GM21360 (cell line): ENCODE measurements around the gene TMEM59L.

Experiments
- ATAC-seq: cut with Tn5 transposase; IDR thresholded peaks from one replicate; pipeline ENCODE4 v1.9.1; 2021; ENCODE audit warnings: mild to moderate bottlenecking, moderate library complexity; ENCODE audit not compliant: unreplicated experiment

Gene TMEM59L

DNA sequence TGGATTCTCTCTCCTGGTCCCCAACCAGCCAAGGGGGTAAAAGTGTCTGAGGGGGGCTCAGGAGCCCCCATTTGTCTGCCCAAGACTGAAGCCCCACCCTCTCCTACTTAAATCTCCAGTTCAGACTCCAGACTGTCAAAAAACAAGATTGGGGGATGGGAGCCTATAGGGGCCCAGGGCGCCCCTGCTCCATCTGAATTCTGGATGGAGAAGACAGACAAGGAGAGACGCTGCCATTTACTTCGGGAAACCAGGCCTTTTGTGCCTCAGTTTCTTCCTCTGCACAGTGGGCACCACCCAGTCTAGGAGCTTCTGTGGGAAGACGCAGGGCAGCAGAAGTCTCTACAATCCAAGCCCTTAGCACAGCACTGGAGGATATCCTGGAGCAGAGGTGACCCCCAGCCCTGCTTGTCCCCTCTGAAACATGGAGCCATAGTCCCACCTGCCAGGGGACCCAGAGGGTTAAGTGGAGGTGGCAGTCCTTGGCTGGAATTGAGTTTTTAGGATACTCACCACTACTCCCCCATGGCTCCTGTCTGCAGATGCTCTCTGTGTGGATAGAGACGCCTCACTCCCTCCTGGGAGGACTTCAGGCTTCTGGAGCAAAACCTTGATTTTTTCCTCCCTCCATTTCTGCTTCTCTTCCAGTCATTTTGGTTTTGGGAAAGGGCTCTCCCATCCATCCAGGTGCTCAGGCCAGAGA is 4.4 kb upstream of the TMEM59L start:
- ATAC-seq = no peak

DNA sequence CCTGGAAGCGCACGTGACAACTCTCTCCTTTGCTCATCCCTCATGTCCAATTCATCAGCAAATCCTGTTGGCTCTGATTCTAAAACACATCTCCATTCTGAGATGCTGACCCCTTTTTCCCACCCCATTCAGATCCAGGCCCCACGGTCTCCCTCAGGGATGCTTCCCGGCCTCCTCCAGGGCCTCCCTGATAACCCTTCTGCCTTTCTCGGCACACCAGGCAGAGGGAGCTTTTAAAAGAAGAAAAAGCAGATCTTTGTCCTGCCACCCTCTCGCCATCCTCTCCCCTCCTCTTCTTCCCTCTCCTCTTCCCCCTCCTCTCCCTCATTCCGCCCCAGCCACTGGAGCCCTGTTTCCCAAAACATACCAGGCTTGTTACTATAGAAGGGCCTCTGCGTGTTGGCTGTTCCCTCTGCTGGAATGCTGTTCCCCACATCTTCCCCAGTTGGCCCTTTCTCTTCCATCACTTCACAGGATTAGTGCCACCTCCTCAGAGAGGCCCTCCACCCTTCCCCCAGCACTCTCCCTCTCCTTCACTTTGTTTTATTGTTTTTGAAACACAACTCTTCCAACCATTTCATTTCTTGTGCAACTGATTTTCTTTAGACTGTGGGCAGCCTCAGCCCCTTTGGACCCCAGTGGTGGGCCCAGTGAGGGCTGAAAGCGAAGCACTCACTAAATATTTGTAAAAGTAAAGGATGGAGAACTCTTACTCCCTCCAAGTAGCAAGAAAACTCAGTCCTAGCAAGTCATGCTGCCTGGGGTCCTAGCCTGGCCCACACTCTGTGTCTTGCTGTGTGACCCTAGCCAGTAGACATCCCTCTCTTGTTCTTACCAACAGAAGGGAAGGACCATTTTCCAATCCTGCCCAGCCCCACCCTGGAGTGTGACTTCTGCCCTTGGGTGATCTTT is 3.6 kb upstream of the TMEM59L start:
- no peak for ATAC-seq

DNA sequence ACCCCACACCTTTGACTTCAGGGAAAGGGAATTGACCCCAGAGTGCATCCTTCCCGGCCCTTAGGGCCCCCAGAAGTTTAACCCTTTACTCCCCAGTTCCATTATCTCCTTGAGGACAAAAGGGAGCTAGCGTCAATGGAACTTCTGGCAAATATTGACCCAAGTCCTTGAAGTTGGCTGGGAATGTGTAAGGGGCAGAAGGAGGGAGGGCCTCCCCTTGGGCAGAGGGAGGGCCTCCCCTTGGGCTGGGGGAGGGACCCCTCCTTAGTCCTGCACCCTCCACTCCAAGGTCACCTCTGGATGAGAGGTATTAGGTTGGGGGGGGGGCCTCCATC is 3.0 kb upstream of the TMEM59L start:
- no peak for ATAC-seq

DNA sequence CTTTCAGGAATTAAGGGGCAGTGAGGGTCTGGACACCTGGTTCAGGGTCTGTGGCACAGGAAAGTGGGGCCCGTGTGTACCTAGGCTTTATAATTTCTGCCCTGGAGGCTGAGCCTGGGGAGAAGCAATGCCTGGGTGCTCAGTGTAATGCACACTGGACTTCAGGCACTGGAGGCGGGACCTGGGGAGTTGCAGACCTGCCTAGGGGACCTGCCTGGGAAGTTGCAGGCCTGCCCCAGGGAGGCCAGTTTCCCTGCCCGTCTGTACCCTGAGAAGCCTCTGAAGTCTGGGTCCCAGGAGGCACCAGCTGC is 2.5 kb upstream of the TMEM59L start:
- no peak for ATAC-seq

DNA sequence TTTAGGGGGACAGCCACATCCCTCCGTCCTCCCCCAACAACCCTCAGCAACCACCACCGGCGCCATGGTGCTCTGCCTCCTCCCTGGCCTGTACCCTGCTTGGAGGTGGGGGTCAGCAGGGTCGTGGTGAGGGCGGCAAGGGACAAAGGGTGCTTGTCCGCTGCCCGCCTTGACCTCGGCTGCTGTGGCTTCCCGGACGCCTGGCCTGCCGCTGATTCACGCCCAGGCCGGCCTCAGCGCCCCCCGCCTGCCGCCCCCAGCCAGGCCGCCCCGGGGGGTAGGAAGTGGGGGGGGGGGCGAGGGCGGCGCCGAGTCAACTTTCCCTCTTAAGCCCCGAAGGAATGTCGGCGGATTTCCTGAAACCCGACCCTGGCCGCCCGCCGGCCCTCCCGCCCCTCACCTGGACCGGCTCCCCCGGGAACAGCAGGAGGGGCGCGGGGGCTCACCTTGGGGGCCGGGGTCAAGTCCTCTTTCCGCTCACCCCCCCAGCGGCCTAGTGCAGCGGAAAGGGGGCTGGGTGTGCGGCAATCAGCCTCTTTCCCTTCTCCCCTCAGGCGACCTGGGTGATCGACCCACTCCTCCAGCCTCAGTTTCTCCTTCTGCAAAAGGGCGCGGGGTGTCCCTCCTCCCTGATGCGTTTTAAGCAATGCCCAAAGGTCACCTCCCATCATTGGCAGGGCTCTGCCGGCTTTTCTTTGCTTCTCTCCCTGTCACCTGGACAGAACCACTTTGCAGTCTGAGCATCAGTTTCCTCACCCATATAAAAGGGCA is 1.9 kb upstream of the TMEM59L start:
- ATAC-seq = no peak

DNA sequence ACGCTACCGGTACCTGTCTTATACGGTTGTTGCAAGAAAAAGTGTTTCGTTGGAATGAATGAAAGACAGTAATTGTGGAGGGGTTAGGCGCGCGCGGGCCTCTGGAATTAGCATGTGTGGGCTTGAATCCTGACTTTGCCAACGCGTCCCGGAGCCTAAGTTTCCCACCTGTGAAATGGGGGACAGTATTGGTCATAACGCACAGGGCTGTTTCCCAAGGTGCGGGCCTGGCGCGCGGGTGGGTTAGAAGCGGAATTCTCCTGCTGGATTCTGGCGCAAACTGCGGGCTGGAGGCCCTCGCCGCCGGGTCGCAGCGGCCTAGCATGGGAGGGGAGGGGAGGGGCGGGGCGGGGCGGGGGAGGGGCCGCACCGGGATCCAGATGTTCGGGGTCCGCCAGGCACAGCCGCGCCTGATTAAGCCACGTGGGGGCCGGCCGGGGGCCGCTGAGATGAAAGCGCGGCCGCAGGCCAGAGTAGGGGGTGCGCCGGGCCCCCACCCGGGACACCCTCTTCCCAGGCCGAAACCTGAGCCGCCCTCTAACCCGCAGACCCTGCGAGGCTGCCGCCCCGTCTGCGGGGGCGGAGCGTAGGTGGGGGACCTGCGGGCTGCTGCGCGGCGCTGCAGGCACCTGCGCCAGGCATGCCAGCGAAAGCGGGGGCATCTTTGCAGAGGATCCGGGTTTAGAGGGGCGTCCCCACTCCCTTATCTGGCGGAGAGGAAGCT is 1.2 kb upstream of the TMEM59L start:
- no peak for ATAC-seq

DNA sequence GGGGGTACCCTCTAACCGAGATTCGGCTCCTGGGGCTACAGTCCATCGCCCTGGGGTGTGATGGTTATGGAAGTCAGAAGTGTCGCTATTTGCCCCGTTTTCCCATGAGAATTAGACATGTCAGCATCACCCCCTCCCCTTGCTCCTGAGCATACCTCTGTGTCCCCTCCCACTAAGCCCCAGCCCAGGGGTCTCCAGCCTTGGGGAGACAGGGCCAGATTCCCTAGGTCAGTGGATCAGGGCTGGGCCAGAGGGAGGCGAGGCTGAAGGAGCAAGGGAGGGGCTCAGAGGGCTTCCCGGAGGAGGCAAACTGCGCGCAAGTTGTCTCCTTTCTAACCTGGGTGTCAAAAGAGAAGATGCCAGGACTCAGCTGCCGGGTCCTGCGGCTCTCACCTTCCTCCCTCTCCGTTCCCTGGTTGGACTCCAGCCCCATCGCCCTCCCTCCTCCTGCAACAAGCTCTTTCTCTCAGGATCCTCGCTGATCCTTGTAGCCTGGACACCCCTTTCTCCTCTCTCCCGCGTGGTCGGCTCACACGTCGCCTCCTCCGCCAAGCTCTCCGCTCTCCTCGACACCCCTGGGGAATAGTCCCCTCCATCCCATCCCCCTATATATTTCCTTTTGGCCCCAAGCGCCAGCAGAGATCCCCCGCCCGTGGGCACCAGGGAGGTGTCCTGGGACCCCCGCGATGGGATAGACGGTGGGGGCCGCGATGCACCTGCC is 459 bp upstream of the TMEM59L start:
- no peak for ATAC-seq

DNA sequence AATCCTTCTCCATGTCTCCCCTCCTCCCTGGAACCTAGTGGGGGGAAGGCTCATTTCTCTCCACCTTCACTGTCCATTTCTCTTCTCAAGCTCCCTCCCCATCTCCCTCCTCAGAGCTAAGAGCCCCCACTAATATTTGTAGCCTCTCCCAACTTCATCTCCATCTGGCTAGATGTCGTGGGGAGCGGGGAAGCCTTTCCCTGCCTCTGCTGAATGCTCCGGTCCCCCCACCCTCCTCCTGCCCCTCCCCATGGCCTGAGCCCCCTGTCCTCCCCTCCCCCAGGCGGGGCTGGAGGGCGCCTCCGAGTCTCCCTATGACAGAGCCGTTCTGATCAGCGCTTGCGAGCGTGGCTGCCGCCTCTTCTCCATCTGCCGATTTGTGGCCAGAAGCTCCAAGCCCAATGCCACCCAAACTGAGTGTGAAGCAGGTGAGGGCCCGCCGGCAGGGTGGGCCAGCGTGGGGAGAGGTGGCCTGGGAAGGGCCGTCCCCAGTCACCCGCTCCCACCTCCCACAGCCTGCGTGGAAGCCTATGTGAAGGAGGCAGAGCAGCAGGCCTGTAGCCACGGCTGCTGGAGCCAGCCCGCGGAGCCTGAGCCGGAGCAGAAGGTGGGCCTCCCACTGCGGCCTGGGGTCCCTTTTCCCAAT is 1.0 kb downstream of the TMEM59L start:
- ATAC-seq = no peak

DNA sequence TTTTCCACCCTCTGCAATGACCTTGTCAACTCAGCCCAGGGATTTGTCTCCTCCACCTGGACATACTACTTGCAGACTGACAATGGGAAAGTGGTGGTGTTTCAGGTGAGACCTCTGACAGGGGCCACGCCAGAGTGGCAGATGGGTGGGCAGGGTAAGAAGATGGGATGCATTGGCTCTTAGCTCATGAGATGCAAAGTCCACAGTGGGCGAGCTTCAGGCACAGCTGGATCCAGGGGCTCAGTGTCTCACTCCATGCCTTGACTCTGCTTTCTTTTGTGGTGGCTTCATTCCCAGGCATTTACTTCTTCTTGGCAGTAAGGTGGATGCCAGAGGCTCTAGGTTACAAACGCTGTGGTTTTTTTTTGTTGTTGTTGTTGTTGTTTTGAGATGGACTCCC is 3.4 kb downstream of the TMEM59L start:
- no peak for ATAC-seq

DNA sequence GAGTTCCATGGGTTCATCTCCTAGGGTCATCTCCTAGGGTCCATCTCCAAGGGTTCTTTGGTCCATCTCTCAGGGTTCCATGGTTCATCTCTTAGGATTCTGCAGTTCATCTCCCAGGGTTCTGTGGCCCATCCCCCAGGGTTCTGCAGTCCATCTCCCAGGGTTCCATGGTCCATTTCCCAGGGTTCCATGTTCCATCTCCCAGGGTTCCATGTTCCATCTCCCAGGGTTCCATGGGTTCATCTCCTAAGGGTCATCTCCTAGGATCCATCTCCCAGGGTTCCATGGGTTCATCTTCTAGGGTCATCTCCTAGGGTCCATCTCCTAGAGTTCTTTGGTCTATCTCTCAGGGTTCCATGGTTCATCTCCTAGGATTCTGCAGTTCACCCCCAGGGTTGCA is 4.9 kb downstream of the TMEM59L start:
- ATAC-seq = no peak

DNA sequence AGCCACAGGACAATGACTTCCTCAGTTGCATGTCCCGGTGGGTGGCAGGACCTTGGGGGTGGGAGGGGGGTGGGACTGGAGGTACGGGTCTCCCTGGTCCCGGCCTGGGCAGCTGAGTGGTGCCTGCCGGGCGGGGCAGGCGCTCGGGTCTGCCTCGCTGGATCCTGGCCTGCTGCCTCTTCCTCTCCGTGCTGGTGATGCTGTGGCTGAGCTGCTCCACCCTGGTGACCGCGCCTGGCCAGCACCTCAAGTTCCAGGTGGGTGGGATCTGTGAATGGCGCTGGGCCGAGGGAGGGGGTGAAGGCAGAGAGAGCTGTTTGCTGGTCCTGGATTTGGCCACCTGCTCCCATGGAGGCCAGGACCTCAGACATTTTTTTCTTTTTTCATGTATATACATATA is 5.6 kb downstream of the TMEM59L start:
- ATAC-seq = no peak

DNA sequence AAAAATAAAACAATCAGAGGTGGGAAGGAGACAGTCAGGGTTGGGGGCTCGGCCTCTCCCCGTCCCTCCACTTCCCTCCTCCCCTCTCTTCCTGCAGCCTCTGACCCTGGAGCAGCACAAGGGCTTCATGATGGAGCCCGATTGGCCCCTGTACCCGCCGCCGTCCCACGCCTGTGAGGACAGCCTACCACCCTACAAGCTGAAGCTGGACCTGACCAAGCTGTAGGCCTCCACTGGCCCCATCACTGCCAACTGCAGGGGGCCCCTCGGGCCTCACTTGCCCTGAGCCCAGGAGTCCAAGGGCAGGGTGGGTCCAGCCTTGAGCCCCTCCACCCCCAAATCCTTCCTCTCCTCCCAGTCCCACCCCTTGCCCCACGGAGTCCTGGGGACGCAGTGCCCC is 7.6 kb downstream of the TMEM59L start:
- no peak for ATAC-seq

DNA sequence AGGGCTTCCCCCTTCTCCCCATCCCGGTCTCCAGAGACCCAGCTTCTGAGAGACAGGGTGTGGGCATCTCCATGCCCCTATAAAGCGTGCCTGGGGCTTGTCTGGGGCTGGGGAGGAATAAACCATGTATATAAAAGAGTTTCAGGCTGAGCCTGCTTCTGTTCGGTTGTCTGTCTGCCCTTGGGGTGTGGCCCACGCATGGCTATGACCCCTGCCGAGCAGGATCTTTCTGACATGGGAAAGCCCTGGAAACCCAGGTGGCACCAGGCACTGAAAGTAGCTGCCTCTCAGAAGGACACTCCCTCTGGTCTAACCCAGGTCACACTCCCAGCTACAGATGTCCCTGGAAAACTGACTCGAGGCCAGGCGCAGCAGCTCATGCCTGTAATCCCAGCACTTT is 8.2 kb downstream of the TMEM59L start:
- no peak for ATAC-seq

DNA sequence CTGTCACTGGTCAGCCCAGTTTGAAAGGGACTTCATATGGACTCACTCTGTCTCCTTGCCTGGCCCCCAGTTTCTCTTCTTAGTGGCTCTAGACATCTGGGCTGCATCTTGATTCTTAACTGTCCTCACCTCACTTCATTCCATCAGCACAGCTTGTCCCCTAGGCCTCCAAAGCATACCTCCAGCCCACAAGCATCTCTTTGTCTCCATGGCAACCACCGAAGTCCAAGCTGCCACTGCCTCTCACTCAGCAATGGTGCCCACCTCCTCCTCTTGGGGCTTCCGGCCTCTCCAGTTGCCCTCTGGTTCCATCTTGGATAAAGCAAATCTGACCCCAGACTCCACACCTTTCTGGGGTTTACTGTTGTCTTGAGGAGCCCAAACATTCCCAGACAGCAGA is 14.2 kb downstream of the TMEM59L start:
- ATAC-seq = no peak

DNA sequence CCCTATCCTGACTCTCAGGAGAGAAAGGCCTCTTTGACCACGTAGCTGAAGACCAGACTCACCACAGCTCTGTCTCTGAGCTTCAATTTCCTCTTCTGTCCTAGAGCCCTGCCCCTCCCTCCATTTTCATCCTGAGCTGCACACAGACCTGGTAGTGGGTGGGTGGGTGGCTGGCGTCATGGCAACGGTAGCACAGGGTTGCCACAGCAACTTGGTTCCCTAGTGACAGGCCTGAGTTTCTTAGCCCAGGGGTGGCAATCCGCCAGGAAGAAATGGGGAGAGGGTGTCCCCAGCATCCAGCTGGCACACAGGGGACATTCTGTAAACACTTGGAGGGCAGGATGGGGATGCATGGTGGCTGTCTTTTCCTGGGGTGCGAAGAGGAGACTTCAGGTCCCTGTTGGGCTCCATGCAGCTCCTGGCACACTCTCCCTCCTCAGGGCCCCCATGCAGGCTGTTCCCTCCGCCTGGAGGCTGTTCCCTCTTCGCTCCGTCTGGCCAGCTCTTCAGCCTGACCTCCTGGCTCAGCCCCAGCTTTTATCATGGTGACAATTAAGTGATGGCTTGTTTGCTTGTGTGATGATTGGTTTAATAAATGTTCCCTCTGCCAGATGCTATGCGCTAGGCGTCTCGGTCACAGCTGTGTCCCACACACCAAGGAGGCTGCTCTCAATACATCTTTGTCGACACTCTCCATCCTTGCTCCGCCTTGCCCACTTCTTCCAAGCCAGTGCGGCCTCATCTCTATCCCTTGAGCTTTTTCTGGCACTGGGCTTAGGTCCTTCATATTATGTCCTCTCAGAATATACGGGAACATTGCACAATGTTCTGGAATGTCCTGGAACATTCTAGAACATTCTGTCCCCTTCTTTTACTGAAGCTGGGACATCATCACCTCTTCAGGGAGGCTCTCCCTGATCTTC is 16.8 kb downstream of the TMEM59L start:
- ATAC-seq = no peak

DNA sequence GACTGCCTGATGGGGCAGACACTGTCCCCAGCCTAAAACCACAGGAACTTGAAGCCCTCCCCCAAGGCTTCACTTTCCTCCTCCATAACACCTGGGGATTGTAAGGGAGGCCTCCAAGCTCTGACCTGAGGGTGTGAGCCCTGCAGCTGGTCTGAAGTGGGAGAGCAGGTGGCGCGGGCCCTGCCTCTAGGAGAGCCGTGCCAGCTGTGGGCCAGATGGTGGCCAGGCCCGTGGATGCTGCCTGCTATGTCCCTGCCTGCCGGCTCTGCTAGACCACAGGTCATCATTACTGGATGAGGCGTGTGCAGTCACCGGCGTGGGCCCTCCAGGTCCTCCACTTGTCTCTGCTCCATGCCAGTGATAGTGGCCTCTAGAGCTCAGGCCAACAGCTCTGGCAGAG is 20.7 kb downstream of the TMEM59L start:
- ATAC-seq = no peak

DNA sequence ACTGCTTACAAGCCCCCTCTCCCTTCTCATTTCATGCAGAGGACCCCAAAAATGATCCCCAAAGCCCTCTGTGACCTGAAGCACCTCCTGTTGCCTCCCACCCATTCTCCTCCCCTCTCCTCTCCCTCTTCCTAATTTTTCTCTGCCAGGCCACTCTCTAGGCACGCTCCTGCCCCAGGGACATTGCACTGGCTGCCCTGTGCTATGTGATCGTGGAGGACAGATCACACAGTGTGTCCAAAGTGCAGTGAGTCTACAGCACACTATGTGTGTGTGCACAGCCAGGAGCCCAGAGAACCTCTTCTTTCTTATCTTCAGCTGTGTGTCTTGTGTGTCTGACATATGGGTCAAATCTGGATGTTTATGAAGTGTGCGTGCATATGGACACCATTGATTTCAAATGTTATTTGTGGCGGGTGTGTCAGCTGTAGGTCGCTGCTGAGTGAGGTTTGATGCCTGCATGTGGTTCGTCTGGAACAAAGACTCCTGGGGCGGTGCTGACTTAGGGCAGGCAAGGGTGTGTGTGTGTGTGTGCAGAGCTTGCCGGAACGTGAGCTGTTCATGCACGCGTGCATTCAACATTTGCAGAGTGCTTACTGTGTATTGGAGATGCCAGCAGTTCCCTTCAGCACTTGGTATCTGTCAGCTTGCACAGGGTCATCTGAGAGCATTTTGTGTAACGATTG is 22.1 kb downstream of the TMEM59L start:
- no peak for ATAC-seq

DNA sequence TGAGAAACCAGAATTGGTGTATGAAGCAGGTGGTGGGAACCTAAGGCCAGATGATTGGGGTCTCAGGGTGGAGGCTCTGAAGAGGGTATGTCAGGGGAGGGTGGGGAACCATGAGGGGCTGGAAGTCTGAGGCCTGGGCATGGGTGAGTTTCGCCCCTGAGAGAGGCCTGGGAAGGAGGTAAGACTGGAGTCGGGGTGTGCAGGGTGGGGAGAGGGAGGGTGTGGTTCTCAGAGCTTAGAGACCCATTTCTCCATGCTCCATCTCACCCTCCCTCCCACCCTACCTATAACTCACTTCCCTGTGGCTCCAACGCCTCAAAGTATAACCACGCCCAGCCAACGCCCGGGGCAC is 23.1 kb downstream of the TMEM59L start:
- no peak for ATAC-seq
